Measurements from ENCODE around the gene ATG2A. TPM values are rescaled to one million over a fixed set of nuclear protein-coding genes. Genes with fewer than 3 reads are reported as not detected.
A peak's percentile ranks its signal among the peaks of the same experiment; 100 is the strongest.

The ATG2A gene
- total and polyA plus RNA-seq, 9 of the 15 experiments (the other 6 are each of a cell fraction or from before 2014, with no cell fraction given) = 0.25 to 45.9 (median 5.2) TPM

DNA sequence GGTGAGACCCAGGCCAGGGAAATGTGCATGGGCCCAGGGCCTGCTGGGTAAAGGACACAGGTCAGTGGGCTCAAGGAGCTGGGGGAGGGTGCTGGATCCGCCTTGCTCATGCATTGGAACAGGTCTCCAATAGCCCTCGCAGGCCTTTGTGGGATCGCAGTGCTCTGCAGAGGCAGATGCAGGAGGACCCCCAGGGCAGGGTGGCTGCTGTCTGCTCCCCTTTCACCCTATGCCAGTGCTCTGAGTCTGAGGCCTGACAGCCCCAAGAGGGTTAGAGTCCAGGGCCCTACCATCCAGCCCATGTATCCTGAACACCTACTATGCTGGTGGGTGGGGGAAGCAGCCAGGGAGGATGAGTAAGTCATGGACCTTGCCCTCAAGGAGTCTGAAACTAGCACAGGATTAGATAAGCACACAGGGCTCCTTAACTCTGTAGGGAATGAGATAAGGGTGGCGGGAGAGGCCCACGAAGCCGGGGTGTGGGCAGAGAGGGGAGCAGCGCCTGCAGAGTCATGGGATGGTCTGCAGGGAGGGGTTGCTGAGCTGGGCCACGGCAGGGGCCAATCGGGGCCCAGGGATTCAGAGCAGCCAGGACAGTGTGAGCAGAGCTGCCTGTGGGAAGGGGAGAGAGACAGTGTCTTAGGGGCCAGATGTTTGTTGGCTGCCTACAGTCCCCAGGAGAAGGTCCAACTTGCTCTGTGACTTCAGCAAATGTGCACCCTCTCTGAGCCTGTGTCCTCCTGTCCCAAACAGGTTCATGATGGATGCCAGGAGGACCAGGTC is 28.1 kb downstream of the ATG2A start (continued):
- TF ChIP-seq ARID3A (IDR thresholded peaks at IDR 0.05; ENCODE audit: borderline replicate concordance, low read depth, low read length) = no peak
- TF ChIP-seq C11orf30 (IDR thresholded peaks at IDR 0.05; ENCODE audit: low read depth) = peak; percentile 78
- peak in 1 of 2 experiments; percentile 88; a peak in 1 of 4 replicates for TF ChIP-seq SRF (CRISPR knock-in tag; IDR thresholded peaks at IDR 0.05)
- no peak for TF ChIP-seq RFX7 (CRISPR knock-in tag; IDR thresholded peaks at IDR 0.05)
- no peak for TF ChIP-seq SAP30 (IDR thresholded peaks at IDR 0.05; ENCODE audit: borderline replicate concordance, insufficient read depth, low read depth, low read length, poor library complexity, severe bottlenecking)
- TF ChIP-seq HLTF (IDR thresholded peaks at IDR 0.05) = peak; percentile 85
- no peak for TF ChIP-seq ZNF707 (CRISPR knock-in tag; conservative IDR thresholded peaks at IDR 0.05)
- no peak for TF ChIP-seq ZSCAN29 (IDR thresholded peaks at IDR 0.05)
- no peak for TF ChIP-seq RNF219 (CRISPR knock-in tag; IDR thresholded peaks at IDR 0.05)
- TF ChIP-seq HIVEP1 (CRISPR knock-in tag; IDR thresholded peaks at IDR 0.05) = no peak
- TF ChIP-seq FOXM1 (IDR thresholded peaks at IDR 0.05; ENCODE audit: low read depth) = peak; percentile 93
- TF ChIP-seq FOXM1 (CRISPR knock-in tag; IDR thresholded peaks at IDR 0.05; ENCODE audit: low read depth) = no peak
- TF ChIP-seq HDAC8 (tag; IDR thresholded peaks at IDR 0.05) = no peak
- no peak; the same call in 1 of the 2 replicates for TF ChIP-seq NR1H2 (CRISPR knock-in tag; IDR thresholded peaks at IDR 0.05)
- peak; percentile 55 to 66 for TF ChIP-seq NRF1 (conservative IDR thresholded peaks at IDR 0.05 in 1 of 2, IDR thresholded peaks at IDR 0.05 in 1 of 2)
- TF ChIP-seq MCM5 (IDR thresholded peaks at IDR 0.05; ENCODE audit: low read depth) = no peak
- no peak for TF ChIP-seq ARID2 (IDR thresholded peaks at IDR 0.05)
- TF ChIP-seq ZNF316 (IDR thresholded peaks at IDR 0.05) = peak; percentile 90
- TF ChIP-seq FIP1L1 (IDR thresholded peaks at IDR 0.05; ENCODE audit: low read depth, low read length, poor library complexity, severe bottlenecking) = no peak
- TF ChIP-seq E2F6 (IDR thresholded peaks at IDR 0.05; ENCODE audit: borderline replicate concordance in 1 of 2, extremely low read depth in 1 of 2, insufficient read depth in 1 of 2, insufficient read length in 1 of 2, low read depth in 1 of 2, low read length in 1 of 2, poor library complexity in 1 of 2, severe bottlenecking in 1 of 2) = peak; percentile 28 to 54
- no peak; the same call in 1 of the 2 replicates for TF ChIP-seq PYGO2 (tag; IDR thresholded peaks at IDR 0.05)
- TF ChIP-seq CBX3 (IDR thresholded peaks at IDR 0.05; ENCODE audit: borderline replicate concordance in 1 of 2, low read length in 2 of 2) = peak in 1 of 2 experiments; percentile 79; a peak in 2 of 3 replicates
- TF ChIP-seq MEIS2 (IDR thresholded peaks at IDR 0.05; ENCODE audit: partially characterized antibody) = no peak

Data from K562 (cell line).